ENCODE measurements around the gene CDX2. TPM values are rescaled to one million over a fixed set of nuclear protein-coding genes. Genes with fewer than 3 reads are reported as not detected.

The CDX2 gene
- total and polyA plus RNA-seq, 4 donors: not detected

DNA sequence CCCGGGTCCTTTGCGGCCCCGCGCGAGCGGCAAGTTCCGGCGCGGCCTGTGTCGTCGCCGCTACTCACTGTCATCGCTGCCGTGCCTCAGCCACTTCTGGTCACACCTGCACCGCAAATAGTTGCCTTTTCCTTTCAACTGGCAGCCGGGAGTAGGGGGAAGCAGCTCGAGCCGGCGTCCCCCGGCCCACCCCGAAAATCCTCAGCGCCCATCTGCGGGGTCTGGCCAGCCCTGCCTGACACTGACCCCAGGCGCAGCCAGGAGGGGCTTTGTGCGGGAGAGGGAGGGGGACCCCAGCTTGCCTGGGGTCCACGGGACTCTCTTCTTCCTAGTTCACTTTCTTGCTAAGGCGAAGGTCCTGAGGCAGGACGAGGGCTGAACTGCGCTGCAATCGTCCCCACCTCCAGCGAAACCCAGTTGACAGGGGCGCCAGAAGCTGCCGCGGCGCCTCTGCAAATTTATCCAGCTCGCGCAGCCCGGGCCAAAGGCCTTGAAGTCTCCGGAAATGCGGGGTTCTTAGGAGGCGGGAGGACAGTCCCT, 47.6 kb downstream of the CDX2 start:
- H3K9ac ChIP-seq (ENCODE audit: low read depth in 1 of 2, low read length in 2 of 2): no peak overlapping the region
- H3K27ac ChIP-seq (ENCODE audit: low read depth in 1 of 2, low read length in 2 of 2): no peak overlapping the region
- 7% methylated on average over 41 of the region's 41 CpGs for WGBS
- H3K27me3 ChIP-seq (ENCODE audit: control insufficient read depth in 4 of 4, insufficient read depth in 4 of 4, low read length in 3 of 4): peaks cover 19 to 29% (median 19%) of the 10 kb centered on the region in 4 donors
- peaks cover 16 to 38% (median 29%) of the 10 kb centered on the region in 4 donors for H3K4me1 ChIP-seq (ENCODE audit: control insufficient read depth in 4 of 4, insufficient read depth in 4 of 4, low read length in 3 of 4)
- no peaks in the 10 kb centered on the region for H3K36me3 ChIP-seq (ENCODE audit: control insufficient read depth in 4 of 4, insufficient read depth in 3 of 4, low read depth in 1 of 4, low read length in 3 of 4)
- TF ChIP-seq, protein P1, sequence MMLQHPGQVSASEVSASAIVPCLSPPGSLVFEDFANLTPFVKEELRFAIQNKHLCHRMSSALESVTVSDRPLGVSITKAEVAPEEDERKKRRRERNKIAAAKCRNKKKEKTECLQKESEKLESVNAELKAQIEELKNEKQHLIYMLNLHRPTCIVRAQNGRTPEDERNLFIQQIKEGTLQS (IDR thresholded peaks at IDR 0.05): no peak
- TF ChIP-seq, protein P2, sequence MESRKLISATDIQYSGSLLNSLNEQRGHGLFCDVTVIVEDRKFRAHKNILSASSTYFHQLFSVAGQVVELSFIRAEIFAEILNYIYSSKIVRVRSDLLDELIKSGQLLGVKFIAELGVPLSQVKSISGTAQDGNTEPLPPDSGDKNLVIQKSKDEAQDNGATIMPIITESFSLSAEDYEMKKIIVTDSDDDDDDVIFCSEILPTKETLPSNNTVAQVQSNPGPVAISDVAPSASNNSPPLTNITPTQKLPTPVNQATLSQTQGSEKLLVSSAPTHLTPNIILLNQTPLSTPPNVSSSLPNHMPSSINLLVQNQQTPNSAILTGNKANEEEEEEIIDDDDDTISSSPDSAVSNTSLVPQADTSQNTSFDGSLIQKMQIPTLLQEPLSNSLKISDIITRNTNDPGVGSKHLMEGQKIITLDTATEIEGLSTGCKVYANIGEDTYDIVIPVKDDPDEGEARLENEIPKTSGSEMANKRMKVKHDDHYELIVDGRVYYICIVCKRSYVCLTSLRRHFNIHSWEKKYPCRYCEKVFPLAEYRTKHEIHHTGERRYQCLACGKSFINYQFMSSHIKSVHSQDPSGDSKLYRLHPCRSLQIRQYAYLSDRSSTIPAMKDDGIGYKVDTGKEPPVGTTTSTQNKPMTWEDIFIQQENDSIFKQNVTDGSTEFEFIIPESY (IDR thresholded peaks at IDR 0.05): no peak
- no peak for TF ChIP-seq EGR1 (IDR thresholded peaks at IDR 0.05; ENCODE audit: low read depth in 2 of 2)
- no peak for TF ChIP-seq FOXA2 (IDR thresholded peaks at IDR 0.05)
- no peak for TF ChIP-seq FOXA1 (IDR thresholded peaks at IDR 0.05)
- no peak for TF ChIP-seq HNF4A (conservative IDR thresholded peaks at IDR 0.05)
- TF ChIP-seq, protein P3, sequence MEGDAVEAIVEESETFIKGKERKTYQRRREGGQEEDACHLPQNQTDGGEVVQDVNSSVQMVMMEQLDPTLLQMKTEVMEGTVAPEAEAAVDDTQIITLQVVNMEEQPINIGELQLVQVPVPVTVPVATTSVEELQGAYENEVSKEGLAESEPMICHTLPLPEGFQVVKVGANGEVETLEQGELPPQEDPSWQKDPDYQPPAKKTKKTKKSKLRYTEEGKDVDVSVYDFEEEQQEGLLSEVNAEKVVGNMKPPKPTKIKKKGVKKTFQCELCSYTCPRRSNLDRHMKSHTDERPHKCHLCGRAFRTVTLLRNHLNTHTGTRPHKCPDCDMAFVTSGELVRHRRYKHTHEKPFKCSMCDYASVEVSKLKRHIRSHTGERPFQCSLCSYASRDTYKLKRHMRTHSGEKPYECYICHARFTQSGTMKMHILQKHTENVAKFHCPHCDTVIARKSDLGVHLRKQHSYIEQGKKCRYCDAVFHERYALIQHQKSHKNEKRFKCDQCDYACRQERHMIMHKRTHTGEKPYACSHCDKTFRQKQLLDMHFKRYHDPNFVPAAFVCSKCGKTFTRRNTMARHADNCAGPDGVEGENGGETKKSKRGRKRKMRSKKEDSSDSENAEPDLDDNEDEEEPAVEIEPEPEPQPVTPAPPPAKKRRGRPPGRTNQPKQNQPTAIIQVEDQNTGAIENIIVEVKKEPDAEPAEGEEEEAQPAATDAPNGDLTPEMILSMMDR (IDR thresholded peaks at IDR 0.05; ENCODE audit: low read depth, low read length, missing input control): no peak
- TF ChIP-seq TAF1 (conservative IDR thresholded peaks at IDR 0.05): no peak
- TF ChIP-seq YY1 (IDR thresholded peaks at IDR 0.05): no peak
- TF ChIP-seq GABPA (IDR thresholded peaks at IDR 0.05 in 1 of 2, conservative IDR thresholded peaks at IDR 0.05 in 1 of 2): no peak
- TF ChIP-seq, protein P4, sequence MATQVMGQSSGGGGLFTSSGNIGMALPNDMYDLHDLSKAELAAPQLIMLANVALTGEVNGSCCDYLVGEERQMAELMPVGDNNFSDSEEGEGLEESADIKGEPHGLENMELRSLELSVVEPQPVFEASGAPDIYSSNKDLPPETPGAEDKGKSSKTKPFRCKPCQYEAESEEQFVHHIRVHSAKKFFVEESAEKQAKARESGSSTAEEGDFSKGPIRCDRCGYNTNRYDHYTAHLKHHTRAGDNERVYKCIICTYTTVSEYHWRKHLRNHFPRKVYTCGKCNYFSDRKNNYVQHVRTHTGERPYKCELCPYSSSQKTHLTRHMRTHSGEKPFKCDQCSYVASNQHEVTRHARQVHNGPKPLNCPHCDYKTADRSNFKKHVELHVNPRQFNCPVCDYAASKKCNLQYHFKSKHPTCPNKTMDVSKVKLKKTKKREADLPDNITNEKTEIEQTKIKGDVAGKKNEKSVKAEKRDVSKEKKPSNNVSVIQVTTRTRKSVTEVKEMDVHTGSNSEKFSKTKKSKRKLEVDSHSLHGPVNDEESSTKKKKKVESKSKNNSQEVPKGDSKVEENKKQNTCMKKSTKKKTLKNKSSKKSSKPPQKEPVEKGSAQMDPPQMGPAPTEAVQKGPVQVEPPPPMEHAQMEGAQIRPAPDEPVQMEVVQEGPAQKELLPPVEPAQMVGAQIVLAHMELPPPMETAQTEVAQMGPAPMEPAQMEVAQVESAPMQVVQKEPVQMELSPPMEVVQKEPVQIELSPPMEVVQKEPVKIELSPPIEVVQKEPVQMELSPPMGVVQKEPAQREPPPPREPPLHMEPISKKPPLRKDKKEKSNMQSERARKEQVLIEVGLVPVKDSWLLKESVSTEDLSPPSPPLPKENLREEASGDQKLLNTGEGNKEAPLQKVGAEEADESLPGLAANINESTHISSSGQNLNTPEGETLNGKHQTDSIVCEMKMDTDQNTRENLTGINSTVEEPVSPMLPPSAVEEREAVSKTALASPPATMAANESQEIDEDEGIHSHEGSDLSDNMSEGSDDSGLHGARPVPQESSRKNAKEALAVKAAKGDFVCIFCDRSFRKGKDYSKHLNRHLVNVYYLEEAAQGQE (IDR thresholded peaks at IDR 0.05): no peak
- TF ChIP-seq, protein P5, sequence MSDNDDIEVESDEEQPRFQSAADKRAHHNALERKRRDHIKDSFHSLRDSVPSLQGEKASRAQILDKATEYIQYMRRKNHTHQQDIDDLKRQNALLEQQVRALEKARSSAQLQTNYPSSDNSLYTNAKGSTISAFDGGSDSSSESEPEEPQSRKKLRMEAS (IDR thresholded peaks at IDR 0.05): no peak
- TF ChIP-seq JUND (IDR thresholded peaks at IDR 0.05): no peak
- TF ChIP-seq RAD21 (IDR thresholded peaks at IDR 0.05): no peak
- no peak for TF ChIP-seq HNF4G (IDR thresholded peaks at IDR 0.05)
- TF ChIP-seq NR2F2 (IDR thresholded peaks at IDR 0.05): no peak
- no peak for TF ChIP-seq SP1 (IDR thresholded peaks at IDR 0.05)
- TF ChIP-seq RXRA (IDR thresholded peaks at IDR 0.05): no peak
- DNase-seq (ENCODE audit: low spot score): no peak
- no peaks in the 10 kb centered on the region for H3K9me3 ChIP-seq (ENCODE audit: control insufficient read depth in 4 of 4, low read length in 3 of 4)
- H3K4me3 ChIP-seq (ENCODE audit: low read depth in 1 of 3, low read length in 3 of 3): peak overlapping the region in 2 of 3 donors; percentile 58 to 59
